Aorta (tissue), 5 donors: ENCODE data around the gene ZNF33A. TPM values are rescaled to one million over a fixed set of nuclear protein-coding genes. Genes with fewer than 3 reads are reported as not detected.
"Not testable (repeated sequence)": the region's sequence is repeated elsewhere in the genome, so short reads cannot be mapped to it uniquely, and the experiment has no call there.

Experiments
- ATAC-seq: fragments of 200-7000 bp; cut with Tn5 transposase; one replicate; pipeline ENCODE4 v1.9.1; 2022; ENCODE audit warnings: moderate library complexity; ENCODE audit not compliant: low FRiP score
- DNase-seq, 2 donors: peaks; one replicate each; pipeline ENCODE4 v3.0.0-alpha.2; 2020
- H3K27ac ChIP-seq, 2 donors: one replicate each; pipeline ENCODE4 v1.5.1; 2013; ENCODE audit warnings: low read length in 2 of 2, mild to moderate bottlenecking in 2 of 2, moderate library complexity in 2 of 2, control low read depth in 1 of 2, inconsistent platforms in 1 of 2, low read depth in 1 of 2
- H3K27me3 ChIP-seq, 2 donors: one replicate each; pipeline ENCODE4 v1.6.1; 2013; ENCODE audit warnings: control low read depth in 1 of 2, low read length in 1 of 2, mild to moderate bottlenecking in 1 of 2, moderate library complexity in 1 of 2; ENCODE audit not compliant: insufficient read depth in 2 of 2, control insufficient read depth in 1 of 2
- H3K36me3 ChIP-seq, 2 donors: one replicate each; pipeline ENCODE4 v1.6.1; 2013; ENCODE audit warnings: control low read depth in 1 of 2, low read length in 1 of 2, mild to moderate bottlenecking in 1 of 2; ENCODE audit not compliant: insufficient read depth in 2 of 2, control insufficient read depth in 1 of 2
- H3K4me1 ChIP-seq, 2 donors: one replicate each; pipeline ENCODE4 v1.6.1; 2013; ENCODE audit warnings: low read length in 2 of 2, control low read depth in 1 of 2, mild to moderate bottlenecking in 1 of 2, moderate library complexity in 1 of 2; ENCODE audit not compliant: insufficient read depth in 2 of 2, control insufficient read depth in 1 of 2
- H3K4me3 ChIP-seq, 2 donors: one replicate each; pipeline ENCODE4 v1.5.1; 2013; ENCODE audit warnings: low read length in 2 of 2, control low read depth in 1 of 2, mild to moderate bottlenecking in 1 of 2
- H3K9me3 ChIP-seq: one replicate; pipeline ENCODE4 v1.6.1; 2013; ENCODE audit warnings: mild to moderate bottlenecking, low read length; ENCODE audit not compliant: control insufficient read depth
- WGBS, 2 donors: extraction: QIAGEN DNeasy Blood & Tissue Kit; methylation state at CpG; one replicate each; pipeline ENCODE4 v1.1.7; 2013; 5-methylcytosine and 5-hydroxymethylcytosine counted together
- intact Hi-C, 2 donors: fragments of 100-400 bp; cut with DNase I; formaldehyde crosslinking; loops; one replicate each; pipeline versions ENCODE4 v1.14.2 to v1.15.0; 2022
- polyA plus RNA-seq, 2 donors: library from polyadenylated mRNA; stranded (reverse); fragments of 200-250 nt; gene quantifications; one replicate each; pipeline ENCODE4 v1.2.3, GENCODE V29; 2013
- total RNA-seq, 2 donors: library from RNA; stranded (reverse); fragmentation: NEBNext Ultra II Directional; extraction: Animal tissue kit (Norgen Biotek cat#: 25700); gene quantifications; one replicate each; pipeline ENCODE4 v1.2.1, GENCODE V29; 2021
- donor health status: healthy with polysubstance abuse.
- donor health status: Bipolar disorder and iron deficiency.
- donor health status: DM: no; HTN: no; CAD: no.
- donor health status: DM: no; HTN: no; CAD: no.
- donor health status: DM: yes; HTN: yes; CAD: no.

The ZNF33A gene
- total and polyA plus RNA-seq, 4 donors = 10.2 to 31.6 (median 19.8) TPM

DNA sequence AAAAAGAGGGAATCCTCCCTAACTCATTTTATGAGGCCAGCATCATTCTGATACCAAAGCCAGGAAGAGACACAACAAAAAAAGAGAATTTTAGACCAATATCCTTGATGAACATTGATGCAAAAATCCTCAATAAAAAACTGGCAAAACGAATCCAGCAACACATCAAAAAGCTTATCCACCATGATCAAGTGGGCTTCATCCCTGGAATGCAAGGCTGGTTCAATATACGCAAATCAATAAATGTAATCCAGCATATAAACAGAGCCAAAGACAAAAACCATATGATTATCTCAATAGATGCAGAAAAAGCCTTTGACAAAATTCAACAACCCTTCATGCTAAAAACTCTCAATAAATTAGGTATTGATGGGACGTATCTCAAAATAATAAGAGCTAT lies 11.6 kb upstream of the ZNF33A start:
- H3K9me3 ChIP-seq, DNase-seq, H3K36me3 ChIP-seq, H3K27me3 ChIP-seq, intact Hi-C loops, H3K4me3 ChIP-seq, H3K4me1 ChIP-seq, H3K27ac ChIP-seq, ATAC-seq: not testable (repeated sequence)
- 51 to 61% methylated on average over 2 of the region's 3 CpGs for WGBS, 2 donors

- DNase-seq, H3K27ac ChIP-seq, H3K36me3 ChIP-seq, ATAC-seq, H3K27me3 ChIP-seq, intact Hi-C loops, H3K9me3 ChIP-seq, H3K4me1 ChIP-seq, H3K4me3 ChIP-seq: not testable (repeated sequence)
- WGBS, 2 donors = 97 to 100% methylated on average over 1 of the region's 1 CpG
Observed at GRCh38 chr10:38000474-38000873, 10.0 kb upstream of the ZNF33A start.

DNA sequence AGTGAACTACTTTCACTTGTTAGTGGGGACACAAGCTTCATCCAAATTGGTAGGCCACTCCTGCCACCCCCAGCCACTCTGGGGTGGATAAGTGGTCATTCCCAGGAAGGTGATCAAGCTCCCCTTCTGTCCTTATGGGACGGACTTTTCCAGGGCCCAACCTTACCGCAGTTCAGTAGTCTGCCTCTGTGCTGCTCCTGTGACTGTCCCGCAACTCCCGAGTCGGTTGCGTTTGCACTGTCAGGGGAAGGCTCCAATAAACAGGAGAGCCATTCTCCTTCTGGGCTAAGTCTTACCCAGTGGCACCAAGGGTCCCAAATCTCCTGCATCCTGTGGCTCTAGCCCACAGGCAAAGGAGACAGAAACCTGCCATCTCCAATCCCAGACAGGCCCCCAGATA lies 7.4 kb upstream of the ZNF33A start:
- Histone ChIP-seq H3K9me3 (no peaks in the 10 kb centered on the region), H3K4me1 (no peaks in the 10 kb centered on the region), H3K4me3 (no peak overlapping the region), H3K27me3 (no peaks in the 10 kb centered on the region), H3K36me3 (no peaks in the 10 kb centered on the region), H3K27ac (no peak overlapping the region)
- intact Hi-C loops = no loop called here
- DNase-seq (no peak), ATAC-seq (no peak)
- WGBS, 2 donors = 88 to 96% methylated on average over 6 of the region's 6 CpGs

- H3K27ac ChIP-seq = no peak overlapping the region
- no peaks in the 10 kb centered on the region for H3K4me1 ChIP-seq
- no peaks in the 10 kb centered on the region for H3K27me3 ChIP-seq
- no peak overlapping the region for H3K4me3 ChIP-seq
- H3K36me3 ChIP-seq = no peaks in the 10 kb centered on the region
- ATAC-seq (no peak), DNase-seq (no peak)
- WGBS, 2 donors = 92 to 100% methylated on average over 1 of the region's 1 CpG
- intact Hi-C loops = no loop called here
- no peaks in the 10 kb centered on the region for H3K9me3 ChIP-seq
Observed at GRCh38 chr10:38003588-38003987, 6.9 kb upstream of the ZNF33A start.

GRCh38 chr10:38007551-38007950 lies 2.9 kb upstream of the ZNF33A start:
- ATAC-seq (no peak), DNase-seq (no peak)
- Histone ChIP-seq H3K36me3 (no peaks in the 10 kb centered on the region), H3K4me1 (no peaks in the 10 kb centered on the region), H3K9me3 (no peaks in the 10 kb centered on the region), H3K4me3 (no peak overlapping the region), H3K27ac (no peak overlapping the region), H3K27me3 (no peaks in the 10 kb centered on the region)
- intact Hi-C loops = no loop called here

GRCh38 chr10:38007991-38008390 lies 2.5 kb upstream of the ZNF33A start:
- H3K4me3 ChIP-seq = no peak overlapping the region
- ATAC-seq (no peak), DNase-seq (no peak)
- no peaks in the 10 kb centered on the region for H3K9me3 ChIP-seq
- no peaks in the 10 kb centered on the region for H3K27me3 ChIP-seq
- no peaks in the 10 kb centered on the region for H3K36me3 ChIP-seq
- intact Hi-C loops = no loop called here
- H3K27ac ChIP-seq = no peak overlapping the region
- WGBS, 2 donors = 84 to 88% methylated on average over 3 of the region's 3 CpGs
- no peaks in the 10 kb centered on the region for H3K4me1 ChIP-seq

- Histone ChIP-seq H3K9me3 (no peaks in the 10 kb centered on the region), H3K27ac (no peak overlapping the region), H3K4me3 (no peak overlapping the region), H3K36me3 (peaks cover 0 to 3% of the 10 kb centered on the region in 2 donors), H3K4me1 (no peaks in the 10 kb centered on the region), H3K27me3 (no peaks in the 10 kb centered on the region)
- no peak for ATAC-seq
- intact Hi-C loops = no loop called here
- no peak for DNase-seq
- WGBS, 2 donors = 84 to 92% methylated on average over 1 of the region's 1 CpG
Observed at GRCh38 chr10:38016354-38016753, 5.9 kb downstream of the ZNF33A start.

GRCh38 chr10:38019124-38019523 lies 8.6 kb downstream of the ZNF33A start:
- H3K36me3 ChIP-seq, DNase-seq, H3K4me3 ChIP-seq, ATAC-seq, H3K9me3 ChIP-seq, H3K27ac ChIP-seq, intact Hi-C loops, H3K27me3 ChIP-seq, H3K4me1 ChIP-seq: not testable (repeated sequence)
- WGBS, 2 donors = 64 to 73% methylated on average over 3 to 4 of the region's 4 CpGs

GRCh38 chr10:38025283-38025682 lies 14.8 kb downstream of the ZNF33A start:
- ATAC-seq (no peak), DNase-seq (no peak)
- intact Hi-C loops = no loop called here
- Histone ChIP-seq H3K27me3 (no peaks in the 10 kb centered on the region), H3K36me3 (peaks cover 2 to 3% of the 10 kb centered on the region in 2 donors), H3K4me3 (no peak overlapping the region), H3K4me1 (no peaks in the 10 kb centered on the region), H3K27ac (no peak overlapping the region), H3K9me3 (no peaks in the 10 kb centered on the region)
- 83 to 92% methylated on average over 3 of the region's 3 CpGs for WGBS, 2 donors
